K562 (cell line): ENCODE data around the gene TLX3. TPM values are rescaled to one million over a fixed set of nuclear protein-coding genes. Genes with fewer than 3 reads are reported as not detected.

ENCODE experiments used
- CTCF ChIP-seq, 3 experiments: IDR thresholded peaks in 2 of 3; conservative IDR thresholded peaks in 1 of 3; 2 replicates each; pipeline ENCODE4 v1.5.1; 2011 to 2012; ENCODE audit warnings: low read length in 3 of 3, mild to moderate bottlenecking in 3 of 3, control low read depth in 2 of 3, improper control_type of control experiment in 1 of 3, inconsistent platforms in 1 of 3, low read depth in 1 of 3, mixed read lengths in 1 of 3, moderate library complexity in 1 of 3; ENCODE audit not compliant: insufficient read depth in 2 of 3
- DEAF1 ChIP-seq: fragments of 450-650 bp; formaldehyde crosslinking; IDR thresholded peaks from 2 replicates; pipeline ENCODE4 v1.4.0; 2020; ENCODE audit warnings: mild to moderate bottlenecking, moderate library complexity
- HNRNPLL ChIP-seq: fragments of 200-400 bp; formaldehyde crosslinking; IDR thresholded peaks from 2 replicates; pipeline ENCODE4 v1.6.1; 2017; ENCODE audit warnings: low read length, low read depth, mild to moderate bottlenecking; ENCODE audit not compliant: poor library complexity, severe bottlenecking
- MAFG ChIP-seq: fragments of 450-650 bp; conservative IDR thresholded peaks from 2 replicates; pipeline ENCODE4 v1.6.1; 2016; ENCODE audit warnings: missing genetic modification characterization, missing compliant biosample characterization
- MAX ChIP-seq: sonication (generic); formaldehyde crosslinking; IDR thresholded peaks from 2 replicates; pipeline ENCODE4 v1.9.0; 2022; ENCODE audit warnings: mild to moderate bottlenecking, missing genetic modification reagents
- NRF1 ChIP-seq, 2 experiments: fragments of 450-650 bp; IDR thresholded peaks in 1 of 2; conservative IDR thresholded peaks in 1 of 2; 2 replicates each; pipeline ENCODE4 v1.6.1; 2014; ENCODE audit warnings: mild to moderate bottlenecking in 2 of 2
- XRCC5 ChIP-seq: fragments of 200-400 bp; formaldehyde crosslinking; IDR thresholded peaks from 2 replicates; pipeline ENCODE4 v1.6.1; 2017; ENCODE audit warnings: low read depth, mild to moderate bottlenecking, low read length
- ZNF589 ChIP-seq: fragments of 200-800 bp; sonication (Bioruptor generic); IDR thresholded peaks from 2 replicates; pipeline ENCODE4 v1.6.1; 2016; ENCODE audit warnings: low read depth, missing genetic modification characterization, missing compliant biosample characterization
- polyA plus RNA-seq, 8 experiments: library from polyadenylated mRNA; depleted of rRNA in 4 of 8; stranded (reverse) in 5 of 8; unstranded in 3 of 8; fragments of >200 nt; fragmentation: Nextera tagmentation in 2 of 8; fragmentation: Illumina TruSeq in 1 of 8; extraction: Ambion mirVana in 2 of 8; extraction: Trizol in 1 of 8; gene quantifications; 2 replicates each; pipeline versions ENCODE4 v1.2.1 to v1.2.3, GENCODE V29; 2011 to 2014; ENCODE audit warnings: inconsistent platforms in 1 of 8, missing spikeins in 1 of 8
- total RNA-seq, 7 experiments: library from RNA; depleted of rRNA in 6 of 7; stranded (reverse); fragments of >200 nt in 6 of 7; fragmentation: Illumina TruSeq in 2 of 7; extraction: Trizol in 2 of 7; gene quantifications; 2 replicates each; pipeline versions ENCODE4 v1.2.1 to v1.2.3, GENCODE V29; 2011 to 2021; ENCODE audit warnings: low replicate concordance in 1 of 7

The TLX3 gene
- total and polyA plus RNA-seq, 9 of the 15 experiments (the other 6 are each of a cell fraction or from before 2014, with no cell fraction given), result not detected

- TF ChIP-seq DEAF1 (CRISPR knock-in tag) (peak; percentile 51), HNRNPLL (peak; percentile 78), ZNF589 (CRISPR knock-in tag) (no peak), NRF1 (conservative IDR thresholded peaks at IDR 0.05 in 1 of 2, IDR thresholded peaks at IDR 0.05 in 1 of 2) (peak; percentile 68 to 72), MAFG (tag) (no peak), XRCC5 (0 out of 2 replicates have a peak, but pooled peaks have one; percentile 35), MAX (CRISPR knock-in tag) (no peak), CTCF (IDR thresholded peaks at IDR 0.05 in 2 of 3, conservative IDR thresholded peaks at IDR 0.05 in 1 of 3; ENCODE audit: insufficient read depth in 2 of 3, low read depth in 1 of 3, low read length in 3 of 3) (peak; percentile 68 to 71 (median 70))
Observed at GRCh38 chr5:171336521-171337209, 27.6 kb downstream of the TLX3 start (continued).
